HG03025 (cell line): ENCODE data around the gene MAP1S.
"Not testable (repeated sequence)": the region's sequence is repeated elsewhere in the genome, so short reads cannot be mapped to it uniquely, and the experiment has no call there.

Experiments
- ATAC-seq: cut with Tn5 transposase; IDR thresholded peaks from one replicate; pipeline ENCODE4 v1.9.1; 2021; ENCODE audit warnings: mild to moderate bottlenecking, moderate library complexity; ENCODE audit not compliant: unreplicated experiment, low FRiP score

The MAP1S gene

DNA sequence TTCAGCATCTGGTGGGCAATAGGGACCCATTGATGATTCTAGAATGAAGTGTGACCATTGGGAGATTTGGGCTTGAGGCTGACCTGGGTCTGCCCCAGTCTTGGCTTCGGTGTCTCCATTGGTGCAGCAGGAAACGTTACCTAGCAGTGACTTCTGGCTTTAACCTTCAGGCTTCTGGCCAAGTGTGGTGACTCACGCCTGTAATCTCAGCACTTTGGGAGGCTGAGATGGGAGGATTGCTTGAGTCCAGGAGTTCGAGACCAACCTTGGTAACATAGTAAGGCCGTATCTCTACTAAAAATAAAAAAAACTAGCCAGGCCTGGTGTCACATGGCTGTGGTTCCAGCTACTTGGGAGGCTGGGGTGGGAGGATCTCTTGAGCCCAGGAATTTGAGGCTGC is 39.2 kb downstream of the MAP1S start:
- ATAC-seq, result no peak

DNA sequence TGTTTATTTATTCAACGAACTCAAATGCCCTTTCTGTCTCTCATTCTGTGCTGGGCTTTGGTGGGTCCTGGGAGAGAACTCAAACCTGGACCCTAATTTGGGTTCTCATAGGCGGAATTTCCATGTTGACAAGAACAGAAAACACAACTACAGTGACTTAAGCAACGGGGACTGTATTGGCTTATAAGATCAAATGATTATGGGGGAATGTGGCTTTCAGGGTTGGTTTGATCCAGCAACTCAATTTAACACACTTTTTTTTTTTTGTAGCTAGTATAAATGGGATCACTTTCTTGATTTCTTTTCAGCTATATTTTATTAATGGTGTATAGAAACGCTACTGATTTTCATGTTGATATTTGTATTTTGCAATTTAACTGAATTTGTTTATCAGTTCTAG is 41.9 kb downstream of the MAP1S start:
- no peak for ATAC-seq

DNA sequence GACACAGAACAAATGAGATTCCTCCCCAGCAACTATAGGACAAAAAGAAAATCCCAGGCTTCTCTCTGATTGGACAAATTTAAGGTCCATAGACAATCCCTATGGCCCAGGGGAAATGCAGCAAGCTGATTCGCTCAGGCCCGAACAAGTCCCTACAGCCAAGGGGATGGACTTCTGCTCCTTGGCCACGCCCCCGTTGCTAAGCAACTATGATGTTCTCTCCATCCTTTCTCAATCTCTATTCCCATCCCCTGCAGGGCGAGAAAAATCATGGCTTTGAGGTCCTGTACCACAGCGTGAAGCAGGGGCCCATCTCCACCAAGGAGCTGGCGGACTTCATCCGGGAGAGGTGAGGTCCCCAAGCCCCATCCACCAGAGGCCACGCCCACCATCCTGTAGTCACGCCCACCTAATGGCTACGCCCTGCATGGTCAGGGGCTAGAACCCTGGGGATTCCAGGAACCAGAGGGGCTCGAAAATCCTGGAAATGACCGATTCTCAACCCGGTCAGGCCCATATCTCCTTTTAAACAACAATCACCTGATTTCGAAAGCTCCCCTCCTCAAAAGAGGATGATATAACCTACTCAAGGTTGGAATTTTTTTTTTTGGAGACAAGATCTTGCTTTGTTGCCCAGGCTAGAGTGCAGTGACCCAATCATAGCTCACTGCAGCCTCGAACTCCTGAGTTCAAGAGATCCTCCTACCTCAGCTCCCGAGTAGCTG is 43.4 kb downstream of the MAP1S start:
- ATAC-seq, result no peak

DNA sequence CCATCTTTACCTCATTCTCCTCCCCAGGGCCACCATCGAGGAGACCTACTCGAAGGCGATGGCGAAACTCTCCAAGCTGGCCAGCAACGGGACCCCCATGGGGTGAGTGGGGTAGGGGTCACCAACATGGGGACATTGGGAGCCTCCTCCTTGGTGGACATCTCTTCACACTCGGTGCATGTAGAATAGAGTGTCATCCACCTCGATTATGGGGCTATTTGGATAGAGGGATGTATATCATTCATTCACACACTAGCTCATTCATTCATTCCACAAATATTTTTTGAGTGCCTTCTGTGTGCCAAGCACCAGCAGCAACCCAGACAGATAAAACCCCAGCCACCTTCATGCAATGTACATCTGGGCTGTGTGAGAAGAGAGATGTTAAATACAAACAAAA is 45.1 kb downstream of the MAP1S start:
- ATAC-seq, result no peak

DNA sequence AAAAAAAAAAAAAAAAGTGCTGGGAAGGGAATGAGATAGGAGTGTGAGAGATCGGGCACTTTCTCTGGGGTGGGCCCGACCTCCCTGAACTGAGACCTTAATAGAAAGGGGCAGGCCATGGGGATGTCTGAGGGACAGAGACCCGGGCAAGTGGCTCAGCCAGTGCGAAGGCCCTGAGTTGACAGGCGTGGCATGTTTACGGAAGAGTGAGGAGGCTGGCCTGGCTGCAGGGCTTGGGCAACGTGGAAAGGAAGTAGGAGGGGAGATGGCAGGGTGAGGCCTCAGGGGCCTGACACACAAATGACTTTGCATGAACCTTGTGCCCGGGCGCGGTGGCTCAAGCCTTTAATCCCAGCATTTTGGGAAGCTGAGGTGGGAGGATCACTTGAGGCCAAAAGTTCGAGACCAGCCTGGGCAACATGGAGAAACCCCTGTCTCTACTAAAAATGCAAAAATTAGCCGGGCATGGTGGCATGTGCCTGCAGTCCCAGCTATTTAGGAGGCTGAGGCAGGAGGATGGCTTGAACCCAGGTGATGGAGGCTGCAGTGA is 45.9 kb downstream of the MAP1S start:
- no peak for ATAC-seq

DNA sequence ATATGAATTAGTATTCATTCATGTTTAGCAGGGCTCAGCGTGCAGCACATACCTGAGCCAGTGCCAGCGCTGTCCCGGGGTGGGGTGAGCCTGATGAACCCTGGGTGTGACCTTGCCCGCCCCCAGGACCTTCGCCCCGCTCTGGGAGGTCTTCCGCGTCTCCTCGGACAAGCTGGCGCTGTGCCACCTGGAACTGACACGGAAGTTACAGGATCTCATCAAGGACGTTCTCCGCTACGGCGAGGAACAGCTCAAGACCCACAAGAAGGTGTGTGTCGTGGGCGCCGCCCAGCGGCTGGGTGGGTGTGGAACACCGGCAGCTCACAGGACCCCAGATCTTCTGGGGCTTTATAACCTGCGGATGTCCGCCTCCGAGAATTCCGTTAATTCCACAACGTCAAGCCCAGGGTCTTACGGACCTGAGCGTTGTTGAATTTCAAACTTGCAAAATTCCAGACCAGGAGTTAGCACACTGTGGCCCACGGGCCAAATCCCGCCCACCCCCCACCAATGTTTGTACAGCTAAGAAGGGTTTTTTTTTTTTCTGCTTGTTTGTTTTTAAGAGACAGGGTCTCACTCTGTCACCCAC is 47.4 kb downstream of the MAP1S start:
- ATAC-seq, result no peak

DNA sequence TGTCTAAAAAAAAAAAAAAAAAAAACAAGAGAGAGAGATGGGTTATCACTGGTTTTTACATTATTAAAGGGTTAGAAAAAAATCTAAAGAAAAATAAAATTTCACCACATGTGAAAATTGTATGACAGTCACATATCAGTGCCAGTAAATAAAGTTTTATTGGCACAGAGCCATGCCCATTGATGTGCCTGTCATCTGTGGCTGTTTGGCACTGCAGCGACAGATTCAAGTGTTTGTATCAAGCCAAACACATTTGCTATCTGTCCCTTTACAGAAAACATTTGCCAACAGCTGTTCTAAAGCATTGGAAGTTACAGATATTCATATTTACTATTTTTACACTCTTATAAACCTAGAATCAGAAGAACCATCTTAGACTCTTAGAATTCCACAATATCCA is 48.3 kb downstream of the MAP1S start:
- no peak for ATAC-seq

DNA sequence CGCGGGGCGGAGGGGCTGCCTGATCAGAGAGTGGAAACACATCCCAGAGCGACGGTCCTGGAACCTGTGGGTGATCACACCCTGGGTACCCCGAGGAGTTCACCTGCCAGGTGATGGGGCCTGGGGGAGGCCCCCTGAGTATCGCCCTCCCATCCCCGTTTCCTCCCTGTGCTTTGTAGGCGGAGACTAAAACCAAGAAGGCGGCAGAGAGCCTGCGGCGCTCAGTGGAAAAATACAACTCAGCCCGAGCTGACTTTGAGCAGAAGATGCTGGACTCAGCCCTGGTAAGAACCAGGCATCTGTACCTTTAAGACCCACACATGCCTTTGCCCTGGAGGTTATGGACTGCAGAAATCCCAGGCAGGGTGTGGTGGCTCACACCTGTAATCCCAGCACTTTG is 51.3 kb downstream of the MAP1S start:
- ATAC-seq, result no peak

DNA sequence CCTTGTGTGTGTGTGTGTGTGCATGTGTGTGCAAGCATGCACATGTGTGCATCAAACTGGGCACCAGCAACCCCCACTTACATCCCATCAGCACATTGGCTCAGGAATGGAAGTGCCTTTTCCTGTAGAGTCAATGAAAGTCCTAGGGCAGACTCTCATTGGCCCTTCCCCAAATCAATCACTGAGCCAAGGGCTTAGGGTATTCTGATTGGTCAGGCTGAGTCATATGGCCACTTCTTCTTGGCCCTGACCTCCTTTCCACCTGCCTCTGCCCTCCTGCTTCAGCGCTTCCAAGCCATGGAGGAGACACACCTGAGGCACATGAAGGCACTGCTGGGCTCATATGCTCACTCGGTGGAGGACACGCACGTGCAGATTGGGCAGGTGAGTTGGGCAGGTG is 52.9 kb downstream of the MAP1S start:
- no peak for ATAC-seq

DNA sequence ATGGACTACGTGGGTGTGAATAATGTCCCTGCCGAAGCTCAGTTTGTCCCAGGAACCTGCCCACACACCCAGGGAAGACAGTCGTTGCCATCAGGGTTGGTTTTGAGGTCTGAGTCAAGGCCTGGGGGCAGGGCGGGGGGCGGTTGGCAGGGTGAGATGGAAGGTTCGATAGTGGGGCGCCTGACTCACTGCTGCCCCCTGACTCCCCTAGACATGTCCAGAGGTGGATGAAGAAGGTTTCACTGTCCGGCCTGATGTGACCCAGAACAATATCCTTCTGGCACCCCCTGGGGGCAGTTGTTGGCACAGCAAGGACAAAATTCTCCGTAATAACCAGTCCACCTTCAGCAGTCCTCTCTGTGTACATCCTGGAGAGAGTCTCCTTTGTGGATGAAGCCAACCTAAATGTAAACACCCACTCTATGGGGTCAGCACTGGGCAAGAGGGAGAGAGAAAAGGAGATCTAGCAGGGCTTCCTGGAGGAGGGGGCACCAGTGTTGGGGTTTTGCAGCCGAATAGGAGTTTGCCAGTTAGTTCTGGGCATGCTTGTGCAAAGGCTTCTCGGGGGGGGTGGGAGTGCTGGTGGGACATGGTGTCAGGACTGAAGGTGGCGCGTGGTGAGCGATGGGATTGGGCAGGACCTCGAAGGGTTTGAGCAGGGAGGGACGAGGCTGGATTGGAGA is 56.1 kb downstream of the MAP1S start:
- no peak for ATAC-seq

DNA sequence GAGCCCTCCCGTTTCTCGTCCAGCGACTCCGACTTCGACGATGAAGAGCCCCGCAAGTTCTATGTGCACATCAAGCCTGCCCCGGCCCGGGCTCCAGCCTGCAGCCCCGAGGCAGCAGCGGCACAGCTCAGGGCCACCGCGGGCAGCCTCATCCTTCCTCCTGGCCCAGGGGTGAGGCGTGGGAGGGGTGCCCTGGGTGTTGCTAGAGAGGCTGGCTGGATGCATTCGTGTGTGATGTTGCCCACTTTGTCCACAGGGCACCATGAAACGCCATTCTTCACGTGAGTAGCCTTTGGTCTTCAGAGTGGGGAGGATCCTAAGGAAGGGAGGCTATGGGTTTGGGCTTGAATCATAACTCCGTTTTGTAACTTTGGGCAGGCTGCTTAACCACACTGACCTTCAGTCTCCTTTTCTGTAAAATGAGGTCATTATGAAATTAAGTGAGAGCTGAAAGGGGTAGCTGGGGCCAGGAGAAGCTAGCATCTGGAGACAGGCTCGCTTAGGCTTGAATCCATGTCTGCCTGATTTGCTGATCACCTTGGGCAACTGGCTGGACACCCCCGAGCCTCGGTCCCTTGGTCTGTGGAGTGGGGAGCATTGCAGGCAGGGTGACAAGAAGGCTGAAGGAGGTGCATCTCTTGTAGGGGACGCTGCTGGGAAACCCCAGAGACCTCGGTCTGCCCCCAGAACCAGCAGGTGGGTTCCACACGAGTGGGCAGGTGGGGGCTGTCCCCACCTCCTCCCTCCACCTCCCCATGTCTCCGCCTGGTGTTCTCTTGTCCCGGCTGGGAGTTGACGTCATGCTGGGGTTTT is 56.9 kb downstream of the MAP1S start:
- ATAC-seq, result no peak

DNA sequence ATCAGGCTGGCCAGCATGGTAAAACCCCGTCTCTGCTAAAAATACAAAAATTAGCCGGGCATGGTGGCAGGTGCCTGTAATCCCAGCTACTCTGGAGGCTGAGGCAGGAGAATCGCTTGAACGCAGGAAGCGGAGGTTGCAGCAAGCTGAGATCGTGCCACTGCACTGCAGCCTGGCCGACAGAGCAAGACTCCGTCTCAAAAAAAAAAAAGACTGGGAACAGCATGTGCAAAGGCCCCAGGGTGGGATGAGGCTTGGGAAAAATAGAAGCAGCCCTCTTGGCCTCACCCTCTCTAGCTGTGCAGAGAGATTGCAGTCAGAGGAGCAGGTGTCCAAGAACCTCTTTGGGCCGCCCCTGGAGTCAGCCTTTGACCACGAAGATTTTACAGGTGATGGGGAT is 58.6 kb downstream of the MAP1S start:
- ATAC-seq, result not testable (repeated sequence)

DNA sequence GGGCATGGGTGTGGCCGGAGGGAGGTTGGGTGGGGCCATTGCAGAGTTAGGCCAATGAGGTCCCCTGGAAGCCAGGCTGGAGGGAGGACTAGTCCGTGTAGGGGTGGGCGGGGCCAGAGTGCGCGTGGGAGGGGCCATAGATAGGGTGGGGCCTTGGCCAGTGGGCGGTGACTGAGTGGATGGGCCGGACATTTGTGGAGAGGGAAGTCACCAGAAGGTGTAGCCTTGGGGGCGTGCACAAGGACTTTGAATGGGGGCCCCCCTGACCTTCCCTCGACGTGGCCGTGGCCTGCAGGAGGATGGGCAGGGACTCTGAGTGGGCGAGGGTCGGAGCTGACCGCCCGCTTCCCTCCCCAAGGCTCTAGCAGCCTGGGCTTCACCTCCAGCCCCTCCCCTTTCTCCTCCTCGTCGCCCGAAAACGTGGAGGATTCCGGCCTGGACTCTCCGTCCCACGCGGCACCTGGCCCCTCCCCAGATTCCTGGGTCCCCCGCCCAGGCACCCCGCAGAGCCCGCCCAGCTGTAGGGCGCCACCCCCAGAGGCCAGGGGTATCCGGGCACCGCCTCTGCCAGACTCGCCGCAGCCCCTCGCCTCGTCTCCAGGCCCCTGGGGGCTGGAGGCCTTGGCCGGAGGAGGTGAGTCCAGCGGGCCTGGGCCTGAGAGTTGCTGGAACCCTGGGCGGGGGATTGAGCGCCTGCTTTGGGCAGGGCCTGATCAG is 59.1 kb downstream of the MAP1S start:
- no peak for ATAC-seq

DNA sequence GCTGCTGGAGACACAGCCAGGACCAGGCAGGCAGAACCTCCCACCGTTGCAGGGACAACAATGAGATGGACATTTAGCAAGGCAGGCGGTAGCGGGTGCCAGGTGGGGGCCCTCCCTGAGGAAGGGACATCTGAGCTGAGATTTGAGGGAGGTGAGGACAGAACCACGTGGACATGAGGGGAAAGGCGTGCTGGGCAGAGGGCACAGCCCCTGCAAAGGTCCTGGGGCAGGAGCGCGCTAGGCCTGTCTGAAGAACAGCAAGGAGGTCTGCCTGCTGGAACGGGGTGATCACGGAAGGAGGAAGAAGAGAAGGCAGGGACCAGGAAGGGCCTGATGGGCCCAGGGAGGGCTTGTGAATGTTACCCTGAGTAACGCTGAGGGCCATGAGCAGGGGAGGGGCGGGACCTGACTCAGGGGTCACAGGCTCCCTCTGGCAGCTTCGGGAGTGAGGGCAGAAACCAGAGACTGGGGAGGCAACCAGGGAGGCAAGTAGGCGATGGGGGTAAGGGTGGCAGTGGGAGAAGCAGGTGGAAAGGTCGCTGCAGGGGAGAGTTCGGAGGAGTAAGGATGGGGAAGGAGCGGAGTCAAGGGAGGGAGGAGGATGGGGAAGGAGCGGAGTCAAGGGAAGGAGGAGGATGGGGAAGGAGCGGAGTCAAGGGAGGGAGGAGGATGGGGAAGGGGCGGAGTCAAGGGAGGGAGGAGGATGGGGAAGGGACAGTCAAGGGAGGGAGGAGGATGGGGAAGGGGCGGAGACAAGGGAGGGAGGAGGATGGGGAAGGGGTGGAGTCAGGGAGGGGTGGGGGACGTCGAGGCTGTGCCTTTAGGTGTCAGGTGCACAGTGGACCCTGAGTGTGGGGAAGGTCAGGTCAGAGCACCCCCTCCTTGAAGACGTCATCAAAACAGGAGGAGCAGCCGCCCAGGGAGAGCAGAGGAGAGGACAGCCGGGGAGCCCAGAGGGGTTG is 60.0 kb downstream of the MAP1S start:
- no peak for ATAC-seq

DNA sequence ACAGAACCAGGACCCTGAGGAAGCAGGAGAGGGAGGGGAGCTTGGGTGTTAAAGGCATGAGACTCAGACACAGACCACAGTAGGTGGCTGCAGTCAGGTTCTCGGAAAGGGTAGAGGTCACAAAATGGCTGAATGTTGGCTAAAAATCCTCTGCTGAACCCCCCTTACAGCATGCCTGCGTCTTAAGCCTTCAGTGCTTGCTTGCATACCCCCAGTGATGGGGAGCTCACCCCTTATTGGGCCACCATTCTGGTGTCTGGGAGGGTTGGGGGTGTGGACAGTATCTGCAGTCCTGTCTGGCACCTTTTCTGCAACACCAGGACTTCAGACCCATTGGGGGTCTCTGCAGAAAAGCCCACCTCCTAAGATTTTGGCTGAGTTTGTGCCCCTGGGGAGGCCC is 61.5 kb downstream of the MAP1S start:
- no peak for ATAC-seq

DNA sequence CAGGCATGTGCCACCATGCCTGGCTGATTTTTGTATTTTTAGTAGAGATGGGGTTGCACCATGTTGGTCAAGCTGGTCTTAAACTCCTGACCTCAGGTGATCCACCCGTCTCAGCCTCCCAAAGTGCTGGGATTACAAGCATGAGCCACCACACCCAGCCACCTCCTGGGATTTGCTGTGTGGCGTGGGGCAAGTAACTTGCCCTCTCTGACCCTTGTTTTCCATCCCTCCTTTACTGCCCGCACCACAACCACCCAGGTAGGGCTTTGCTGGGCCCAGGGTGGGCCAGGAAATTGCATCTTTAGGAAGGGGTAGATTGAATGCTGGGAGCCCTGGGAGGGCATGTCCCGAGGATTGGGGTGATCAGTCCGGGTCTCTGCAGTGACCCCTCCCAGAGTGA is 64.4 kb downstream of the MAP1S start:
- ATAC-seq, result not testable (repeated sequence)
